H1 (cell line): ENCODE data around the gene NRROS. TPM values are rescaled to one million over a fixed set of nuclear protein-coding genes. Genes with fewer than 3 reads are reported as not detected.

Experiments used
- CTCF ChIA-PET: fragments of 300-600 bp; sonication (Branson Sonifier 250); formaldehyde crosslinking; loops from one replicate; lab custom pipeline; 2021; ENCODE audit not compliant: partially characterized antibody; lab: Charles Lee
- POLR2A ChIA-PET: fragments of 300-600 bp; sonication (Branson Sonifier 250); formaldehyde crosslinking; loops from one replicate; lab custom pipeline; 2021; ENCODE audit warnings: inconsistent platforms; ENCODE audit not compliant: partially characterized antibody; lab: Charles Lee
- DNase-seq, 2 experiments: peaks; one replicate each; pipeline versions ENCODE4 v3.0.0 to v3.0.0-alpha.2; 2010 to 2022; ENCODE audit warnings: low spot score in 2 of 2, low read depth in 1 of 2, mixed read lengths in 1 of 2
- FAIRE-seq: peaks from 2 replicates; lab custom pipeline; 2011; peaks lifted over from hg19 to GRCh38; lab: Jason Lieb, UNC
- H2AFZ ChIP-seq: 2 replicates; pipeline ENCODE4 v1.8.1; 2012; ENCODE audit warnings: low read length, inconsistent platforms
- H2AK5ac ChIP-seq: 2 replicates; pipeline ENCODE4 v1.6.1; 2013; ENCODE audit warnings: low read depth, low read length
- H2BK120ac ChIP-seq: replicated peaks from 2 replicates; pipeline ENCODE3; 2013; ENCODE audit warnings: low read depth, low read length, inconsistent platforms
- H2BK12ac ChIP-seq: 2 replicates; pipeline ENCODE4 v1.6.1; 2013; ENCODE audit warnings: low read depth, low read length
- H2BK15ac ChIP-seq: 2 replicates; pipeline ENCODE4 v1.6.1; 2013; ENCODE audit warnings: low read length
- H2BK20ac ChIP-seq: 2 replicates; pipeline ENCODE4 v1.6.1; 2013; ENCODE audit warnings: low read length
- H2BK5ac ChIP-seq: 2 replicates; pipeline ENCODE4 v1.6.1; 2013; ENCODE audit warnings: low read depth, low read length
- H3K14ac ChIP-seq: 2 replicates; pipeline ENCODE4 v1.6.1; 2013; ENCODE audit warnings: inconsistent platforms; ENCODE audit not compliant: insufficient read length
- H3K18ac ChIP-seq: 2 replicates; pipeline ENCODE4 v1.6.1; 2013; ENCODE audit warnings: low read length; ENCODE audit errors: extremely low read depth
- H3K23ac ChIP-seq: 2 replicates; pipeline ENCODE4 v1.6.1; 2013; ENCODE audit warnings: inconsistent platforms; ENCODE audit not compliant: insufficient read length
- H3K23me2 ChIP-seq: 2 replicates; pipeline ENCODE4 v1.6.1; 2013; ENCODE audit warnings: low read depth, low read length
- H3K27ac ChIP-seq: 2 replicates; pipeline ENCODE4 v1.6.1; 2011; ENCODE audit warnings: low read depth, low read length, inconsistent platforms
- H3K27me3 ChIP-seq, 4 experiments: replicated peaks in 1 of 4; 1 replicate in 1 of 4; 2 replicates in 3 of 4; pipeline versions ENCODE4 v1.6.1 to v1.8.1; 2011 to 2013; ENCODE audit warnings: low read length in 3 of 4, mild to moderate bottlenecking in 3 of 4, inconsistent platforms in 2 of 4, mixed read lengths in 2 of 4, moderate library complexity in 1 of 4; ENCODE audit not compliant: control insufficient read depth in 3 of 4, insufficient read depth in 3 of 4; ENCODE audit errors: extremely low read depth in 1 of 4
- H3K36me3 ChIP-seq, 4 experiments: 2 replicates each; pipeline versions ENCODE4 v1.6.1 to v1.8.1; 2011 to 2013; ENCODE audit warnings: mild to moderate bottlenecking in 4 of 4, low read length in 3 of 4, moderate library complexity in 2 of 4, control low read depth in 1 of 4, inconsistent platforms in 1 of 4; ENCODE audit not compliant: insufficient read depth in 4 of 4, control insufficient read depth in 2 of 4
- H3K4ac ChIP-seq: replicated peaks from 2 replicates; pipeline ENCODE3; 2013; ENCODE audit warnings: low read length, low read depth, mixed read lengths, inconsistent platforms; ENCODE audit not compliant: insufficient read length
- H3K4me1 ChIP-seq, 4 experiments: replicated peaks in 1 of 4; 1 replicate in 1 of 4; 2 replicates in 3 of 4; pipeline versions ENCODE4 v1.6.1 to v1.8.1; 2011 to 2013; ENCODE audit warnings: low read length in 3 of 4, inconsistent platforms in 2 of 4, mixed read lengths in 1 of 4; ENCODE audit not compliant: insufficient read depth in 4 of 4, control insufficient read depth in 3 of 4
- H3K4me2 ChIP-seq, 2 experiments: 2 replicates each; pipeline versions ENCODE4 v1.6.1 to v1.8.1; 2011 to 2013; ENCODE audit warnings: low read depth in 2 of 2, low read length in 2 of 2, control low read depth in 1 of 2, inconsistent platforms in 1 of 2, mild to moderate bottlenecking in 1 of 2; ENCODE audit not compliant: insufficient read depth in 1 of 2
- H3K4me3 ChIP-seq, 4 experiments: fragments of 200-600, 300-600 bp in 1 of 4; sonication (generic), shearing (Covaris generic), sonication (Bioruptor Twin) in 1 of 4; 2 replicates each; pipeline versions ENCODE4 v1.5.1 to v1.8.1; 2011 to 2016; ENCODE audit warnings: low read length in 4 of 4, low read depth in 3 of 4, control low read depth in 2 of 4, inconsistent platforms in 2 of 4, mild to moderate bottlenecking in 2 of 4, mixed read lengths in 1 of 4, moderate library complexity in 1 of 4; ENCODE audit not compliant: insufficient read depth in 2 of 4; ENCODE audit errors: extremely low read depth in 1 of 4
- H3K56ac ChIP-seq: replicated peaks from 2 replicates; pipeline ENCODE3; 2013; ENCODE audit warnings: low read depth, mild to moderate bottlenecking, mixed read lengths, low read length, inconsistent platforms; ENCODE audit not compliant: insufficient read length
- H3K79me1 ChIP-seq: 2 replicates; pipeline ENCODE4 v1.6.1; 2013; ENCODE audit warnings: low read depth, low read length, control low read depth
- H3K79me2 ChIP-seq, 2 experiments: 2 replicates each; pipeline versions ENCODE4 v1.6.1 to v1.8.1; 2012 to 2013; ENCODE audit warnings: low read length in 2 of 2, mild to moderate bottlenecking in 2 of 2, inconsistent platforms in 1 of 2; ENCODE audit not compliant: insufficient read depth in 2 of 2, control insufficient read depth in 1 of 2
- H3K9ac ChIP-seq, 4 experiments: replicated peaks in 1 of 4; 1 replicate in 1 of 4; 2 replicates in 3 of 4; pipeline versions ENCODE4 v1.6.1 to v1.8.1; 2011 to 2013; ENCODE audit warnings: low read depth in 3 of 4, low read length in 3 of 4, control low read depth in 2 of 4, mild to moderate bottlenecking in 2 of 4, moderate library complexity in 2 of 4, inconsistent platforms in 1 of 4; ENCODE audit errors: extremely low read depth in 1 of 4
- H3K9me3 ChIP-seq, 2 experiments: 2 replicates each; pipeline versions ENCODE4 v1.6.1 to v1.8.1; 2012 to 2013; ENCODE audit warnings: mild to moderate bottlenecking in 2 of 2, moderate library complexity in 2 of 2, control low read depth in 1 of 2, inconsistent platforms in 1 of 2, low read depth in 1 of 2, low read length in 1 of 2, mixed read lengths in 1 of 2; ENCODE audit not compliant: insufficient read depth in 2 of 2
- H4K20me1 ChIP-seq, 2 experiments: replicated peaks in 1 of 2; 2 replicates each; pipeline versions ENCODE3 to v1.8.1; 2011 to 2013; ENCODE audit warnings: inconsistent platforms in 2 of 2, low read length in 2 of 2, mild to moderate bottlenecking in 1 of 2; ENCODE audit not compliant: insufficient read depth in 2 of 2, control insufficient read depth in 1 of 2
- H4K5ac ChIP-seq: 2 replicates; pipeline ENCODE4 v1.6.1; 2013; ENCODE audit warnings: low read length, low read depth, mixed read lengths, inconsistent platforms; ENCODE audit not compliant: insufficient read length
- H4K8ac ChIP-seq: 2 replicates; pipeline ENCODE4 v1.8.0; 2013; ENCODE audit warnings: mild to moderate bottlenecking, moderate library complexity, low read length, inconsistent platforms; ENCODE audit not compliant: insufficient read depth; ENCODE audit errors: extremely low read depth
- H4K91ac ChIP-seq: replicated peaks from 2 replicates; pipeline ENCODE3; 2013; ENCODE audit warnings: low read length, mixed read lengths, inconsistent platforms; ENCODE audit not compliant: insufficient read length
- BACH1 ChIP-seq: IDR thresholded peaks from 2 replicates; pipeline ENCODE4 v1.6.1; 2012; ENCODE audit warnings: low read length, improper control_type of control experiment
- BRCA1 ChIP-seq: IDR thresholded peaks from 2 replicates; pipeline ENCODE4 v1.6.1; 2012; ENCODE audit warnings: low read depth, low read length, improper control_type of control experiment
- CREB1 ChIP-seq: IDR thresholded peaks from 2 replicates; pipeline ENCODE4 v1.6.1; 2012; ENCODE audit warnings: inconsistent platforms
- JUN ChIP-seq: IDR thresholded peaks from 2 replicates; pipeline ENCODE4 v1.6.1; 2011; ENCODE audit warnings: low read depth, mild to moderate bottlenecking, improper control_type of control experiment, low read length
- KDM4A ChIP-seq: IDR thresholded peaks from one replicate; pipeline ENCODE4 v1.7.1; 2012; ENCODE audit warnings: low read depth, mild to moderate bottlenecking, moderate library complexity, low read length, inconsistent platforms; ENCODE audit not compliant: severe bottlenecking
- NRF1 ChIP-seq: IDR thresholded peaks from 2 replicates; pipeline ENCODE4 v1.6.1; 2011; ENCODE audit warnings: mild to moderate bottlenecking, low read depth, low read length, improper control_type of control experiment
- POLR2A ChIP-seq, 2 experiments: IDR thresholded peaks; 1 replicate in 1 of 2; 2 replicates in 1 of 2; pipeline ENCODE4 v1.6.1; 2011; ENCODE audit warnings: low read depth in 2 of 2, low read length in 2 of 2, mild to moderate bottlenecking in 2 of 2; ENCODE audit errors: control extremely low read depth in 1 of 2
- RAD21 ChIP-seq, 2 experiments: IDR thresholded peaks in 1 of 2; conservative IDR thresholded peaks in 1 of 2; 2 replicates each; pipeline ENCODE4 v1.6.1; 2011; ENCODE audit warnings: low read depth in 2 of 2, low read length in 2 of 2, improper control_type of control experiment in 1 of 2, inconsistent platforms in 1 of 2, mild to moderate bottlenecking in 1 of 2, moderate library complexity in 1 of 2
- RXRA ChIP-seq: IDR thresholded peaks from 2 replicates; pipeline ENCODE4 v1.6.1; 2011; ENCODE audit warnings: low read depth, mild to moderate bottlenecking, low read length, moderate library complexity; ENCODE audit not compliant: insufficient read depth
- SIRT6 ChIP-seq: IDR thresholded peaks from one replicate; pipeline ENCODE4 v1.7.1; 2012; ENCODE audit warnings: low read length, inconsistent platforms
- SP2 ChIP-seq: IDR thresholded peaks from 2 replicates; pipeline ENCODE4 v1.6.1; 2012; ENCODE audit warnings: mild to moderate bottlenecking, low read length, inconsistent platforms
- SP4 ChIP-seq: IDR thresholded peaks from 2 replicates; pipeline ENCODE4 v1.6.1; 2012; ENCODE audit warnings: low read length, inconsistent platforms
- TBP ChIP-seq: IDR thresholded peaks from 2 replicates; pipeline ENCODE4 v1.6.1; 2011; ENCODE audit warnings: low read depth, low read length, improper control_type of control experiment
- whole genome bisulfite sequencing, 2 experiments: shearing (Covaris generic) in 1 of 2; methylation state at CpG; one replicate each; pipeline versions ENCODE4 v1.1.6 to v1.1.7; 2013 to 2015; ENCODE audit warnings: low lambda C conversion rate in 2 of 2, mixed read lengths in 2 of 2, inconsistent platforms in 1 of 2, low coverage in 1 of 2, missing lambda C conversion rate in 1 of 2; ENCODE audit not compliant: insufficient replicate concordance in 2 of 2, insufficient coverage in 1 of 2, insufficient read length in 1 of 2; ENCODE audit errors: extremely low coverage in 1 of 2, missing lambda C conversion rate in 1 of 2; 5-methylcytosine and 5-hydroxymethylcytosine counted together
- polyA plus RNA-seq, 7 experiments: library from polyadenylated mRNA; depleted of rRNA in 3 of 7; stranded (reverse) in 5 of 7; unstranded in 2 of 7; fragments of >200 nt in 5 of 7; fragments of 200-250 nt in 2 of 7; gene quantifications; 1 replicate in 5 of 7; 2 replicates in 1 of 7; 4 replicates in 1 of 7; pipeline versions ENCODE4 v1.2.1 to v1.2.3, GENCODE V29; 2011 to 2013; ENCODE audit warnings: missing spikeins in 2 of 7, mixed read lengths in 2 of 7
- total RNA-seq: library from RNA; stranded (reverse); fragmentation: NEBNext Ultra II Directional; extraction: Animal tissue kit (Norgen Biotek cat#: 25700); gene quantifications from 2 replicates; pipeline ENCODE4 v1.2.1, GENCODE V29; 2021

The NRROS gene
- total and polyA plus RNA-seq, 2 of the 8 experiments (the other 6 are each of a cell fraction or from before 2014, with no cell fraction given): 5.3 to 7.3 TPM

DNA sequence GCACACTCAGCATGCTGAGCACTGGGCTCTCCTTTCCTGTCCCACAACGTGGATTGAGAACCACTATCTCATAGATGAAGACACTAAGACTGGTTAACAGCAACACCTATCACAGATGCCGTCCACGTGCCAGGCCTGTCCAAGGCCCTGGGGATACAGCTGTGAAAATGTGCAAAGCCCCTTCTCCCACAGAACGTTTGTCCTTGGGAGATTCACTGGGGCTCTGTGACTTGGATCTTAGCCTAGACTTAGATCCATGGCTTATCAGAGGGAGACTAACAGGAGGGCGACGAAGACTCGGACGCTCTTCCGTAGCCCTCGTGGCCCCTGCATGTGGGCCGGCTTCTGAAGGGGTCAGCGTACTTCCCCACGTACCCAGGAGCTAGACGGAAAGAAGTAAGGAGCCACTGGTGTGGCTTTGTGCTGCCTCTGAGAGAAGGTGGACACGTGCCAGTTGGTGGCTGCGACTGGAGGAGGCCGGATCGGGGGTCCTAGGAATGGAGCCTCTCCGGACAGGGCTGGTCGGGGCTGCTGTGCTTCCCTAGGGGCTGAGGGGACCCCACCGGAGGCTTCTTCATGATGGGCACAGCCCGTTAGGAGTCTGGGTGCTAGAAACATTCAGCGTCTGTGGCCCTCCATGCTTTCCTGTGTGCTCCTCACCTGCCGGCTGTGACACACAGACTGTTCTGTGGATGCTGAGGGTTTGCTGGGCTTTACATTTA, 964 bp downstream of the NRROS start:
- H4K8ac ChIP-seq: no peak overlapping the region; the same call in none of the 2 replicates
- H2BK120ac ChIP-seq: no peak overlapping the region
- no peaks in the 10 kb centered on the region for H3K9me3 ChIP-seq
- POLR2A ChIA-PET: interaction anchor here (1.1 to 5.3 kb wide), 4 partner anchors 10 to 26 kb away, joined by 3 to 36 read pairs (median 4); no protein-coding TSS in a partner anchor
- peak overlapping the region; percentile 61 to 62; a peak in 3 of 4 replicates for H3K4me2 ChIP-seq
- H3K79me2 ChIP-seq: no peaks in the 10 kb centered on the region
- no peak overlapping the region for H3K56ac ChIP-seq
- no peaks in the 10 kb centered on the region for H4K20me1 ChIP-seq
- H3K18ac ChIP-seq: no peak overlapping the region
- no peak overlapping the region for H2BK12ac ChIP-seq
- no peaks in the 10 kb centered on the region for H3K79me1 ChIP-seq
- no peak overlapping the region for H3K4me3 ChIP-seq
- H2BK15ac ChIP-seq: peak overlapping the region; percentile 94; the same call in 1 of the 2 replicates
- H3K27ac ChIP-seq: no peak overlapping the region
- H3K36me3 ChIP-seq: no peaks in the 10 kb centered on the region
- CTCF ChIA-PET: interaction anchor here (0.6 to 1.2 kb wide), 4 partner anchors 9 to 443 kb away, joined by 3 to 5 read pairs (median 3); no protein-coding TSS in a partner anchor
- FAIRE-seq (no peak), DNase-seq (no peak)
- H4K5ac ChIP-seq: no peak overlapping the region
- peak overlapping the region; percentile 89 for H4K91ac ChIP-seq
- H3K4ac ChIP-seq: no peak overlapping the region
- H2AK5ac ChIP-seq: 0 out of 2 replicates have a peak overlapping the region, but pooled peaks have one; percentile 68
- H3K23me2 ChIP-seq: peaks cover 2% of the 10 kb centered on the region; the same call in 1 of the 2 replicates
- peaks cover 3 to 10% (median 8%) of the 10 kb centered on the region in 4 experiments for H3K4me1 ChIP-seq
- H2BK20ac ChIP-seq: 0 out of 2 replicates have a peak overlapping the region, but pooled peaks have one; percentile 5
- peaks cover 0 to 14% (median 9%) of the 10 kb centered on the region in 4 experiments; a peak in 4 of 7 replicates for H3K27me3 ChIP-seq
- no peak overlapping the region for H3K23ac ChIP-seq
- H3K14ac ChIP-seq: no peak overlapping the region
- H2AFZ ChIP-seq: no peak overlapping the region
- 0 out of 2 replicates have a peak overlapping the region, but pooled peaks have one; percentile 6 for H2BK5ac ChIP-seq
- H3K9ac ChIP-seq: no peak overlapping the region
- 87% methylated on average over 24 of the region's 24 CpGs; no CpG with 5 or more reads in 1 of the 2 experiments for WGBS, 2 experiments
- TF ChIP-seq SIRT6 (no peak), POLR2A (IDR thresholded peaks at IDR 0.05; ENCODE audit: control extremely low read depth in 1 of 2, low read depth in 2 of 2, low read length in 2 of 2) (no peak), RXRA (no peak), BACH1 (no peak), JUN (no peak), RAD21 (IDR thresholded peaks at IDR 0.05 in 1 of 2, conservative IDR thresholded peaks at IDR 0.05 in 1 of 2; ENCODE audit: low read depth in 2 of 2, low read length in 2 of 2) (no peak), BRCA1 (no peak), CREB1 (no peak), KDM4A (no peak), TBP (no peak), SP4 (no peak), NRF1 (no peak), SP2 (no peak)
